K562 (cell line): ENCODE measurements around the gene SYT7. TPM values are rescaled to one million over a fixed set of nuclear protein-coding genes. Genes with fewer than 3 reads are reported as not detected.

Experiments
- ATAC-seq: fragments of 200-7000 bp; cut with Tn5 transposase; 3 replicates; pipeline ENCODE4 v1.9.1; 2020; ENCODE audit warnings: moderate library complexity
- BruUV-seq: library from RNA; stranded (reverse); fragments of 400-500 nt; replicated peaks from 2 replicates; lab custom pipeline; 2021; lab: Mats Ljungman, UMichigan
- CTCF ChIA-PET: fragments of 300-600 bp; formaldehyde crosslinking; extraction: SDS; loops from one replicate; lab custom pipeline; 2021; ENCODE audit warnings: low intra/inter-chr PET ratio; lab: Yijun Ruan, JAX
- POLR2A ChIA-PET: fragments of 300-600, 350-650 bp; sonication (Branson Sonifier 250); formaldehyde crosslinking; extraction: SDS; loops from one replicate; lab custom pipeline; 2021; ENCODE audit warnings: antibody characterized with exemption, inconsistent platforms; lab: Yijun Ruan, JAX
- DNase-seq, 4 experiments: peaks; one replicate each; pipeline versions ENCODE4 v3.0.0 to v3.0.0-alpha.2; 2011 to 2018; ENCODE audit warnings: low spot score in 3 of 4, mixed read lengths in 3 of 4; ENCODE audit errors: extremely low read depth in 1 of 4
- FAIRE-seq: peaks from 2 replicates; lab custom pipeline; 2011; peaks lifted over from hg19 to GRCh38; lab: Jason Lieb, UNC
- H2AFZ ChIP-seq: 2 replicates; pipeline ENCODE4 v1.6.0; 2011; ENCODE audit warnings: low read depth, low read length, control low read depth, inconsistent platforms
- H3K27ac ChIP-seq: fragments of 200-600 bp; 3 replicates; pipeline ENCODE4 v1.8.0; 2011; ENCODE audit warnings: low read depth, mild to moderate bottlenecking, control low read depth, inconsistent platforms, low read length, moderate library complexity, mixed read lengths; ENCODE audit errors: extremely low read depth
- H3K27me3 ChIP-seq, 2 experiments: fragments of 300-600 bp in 1 of 2; 2 replicates in 1 of 2; 3 replicates in 1 of 2; pipeline versions ENCODE4 v1.6.0 to v1.8.0; 2011; ENCODE audit warnings: inconsistent platforms in 2 of 2, low read length in 2 of 2, mild to moderate bottlenecking in 1 of 2, mixed read lengths in 1 of 2, moderate library complexity in 1 of 2; ENCODE audit not compliant: control insufficient read depth in 2 of 2, insufficient read depth in 2 of 2
- H3K36me3 ChIP-seq: fragments of 300-600 bp; 3 replicates; pipeline ENCODE4 v1.8.0; 2011; ENCODE audit warnings: mild to moderate bottlenecking, low read length, inconsistent platforms; ENCODE audit not compliant: control insufficient read depth, insufficient read depth
- H3K4me1 ChIP-seq, 2 experiments: fragments of 200-600 bp in 1 of 2; replicated peaks in 1 of 2; 2 replicates in 1 of 2; 3 replicates in 1 of 2; pipeline versions ENCODE4 v1.5.1 to v1.8.0; 2011; ENCODE audit warnings: inconsistent platforms in 2 of 2, low read length in 2 of 2, mild to moderate bottlenecking in 1 of 2, mixed read lengths in 1 of 2, moderate library complexity in 1 of 2; ENCODE audit not compliant: control insufficient read depth in 2 of 2, insufficient read depth in 2 of 2
- H3K4me2 ChIP-seq: 2 replicates; pipeline ENCODE4 v1.6.1; 2011; ENCODE audit warnings: low read length, control low read depth, inconsistent platforms, mixed read lengths; ENCODE audit not compliant: insufficient read depth
- H3K4me3 ChIP-seq: fragments of 200-600 bp; sonication (generic), shearing (Covaris generic); 2 replicates; pipeline ENCODE4 v1.5.1; 2016; ENCODE audit warnings: control low read depth, inconsistent platforms
- H3K79me2 ChIP-seq: fragments of 200-600 bp; 3 replicates; pipeline ENCODE4 v1.8.0; 2011; ENCODE audit warnings: low read length, inconsistent platforms; ENCODE audit not compliant: control insufficient read depth, insufficient read depth
- H3K9ac ChIP-seq, 2 experiments: 2 replicates each; pipeline versions ENCODE4 v1.6.0 to v1.6.1; 2011; ENCODE audit warnings: low read depth in 2 of 2, low read length in 2 of 2, control low read depth in 1 of 2, inconsistent platforms in 1 of 2, mild to moderate bottlenecking in 1 of 2, mixed read lengths in 1 of 2; ENCODE audit not compliant: insufficient read depth in 1 of 2
- H3K9me1 ChIP-seq: one replicate; pipeline ENCODE4 v1.6.0; 2011; ENCODE audit warnings: inconsistent platforms, mild to moderate bottlenecking, low read length, moderate library complexity; ENCODE audit not compliant: control insufficient read depth, insufficient read depth
- H3K9me3 ChIP-seq: replicated peaks from 2 replicates; pipeline ENCODE4 v1.5.1; 2011; ENCODE audit warnings: low read depth, low read length, inconsistent platforms; ENCODE audit not compliant: control insufficient read depth, insufficient read depth
- H4K20me1 ChIP-seq: replicated peaks from 2 replicates; pipeline ENCODE4 v1.6.1; 2011; ENCODE audit warnings: low read length, inconsistent platforms, mixed read lengths; ENCODE audit not compliant: control insufficient read depth, insufficient read depth
- ELF4 ChIP-seq: fragments of 450-650 bp; formaldehyde crosslinking; IDR thresholded peaks from 2 replicates; pipeline ENCODE4 v1.4.0; 2022; ENCODE audit warnings: missing genetic modification characterization
- GTF2A2 ChIP-seq: IDR thresholded peaks from 2 replicates; pipeline ENCODE4 v1.6.1; 2016; ENCODE audit warnings: mild to moderate bottlenecking, missing genetic modification characterization, missing compliant biosample characterization
- MIER1 ChIP-seq: fragments of 450-650 bp; IDR thresholded peaks from 2 replicates; pipeline ENCODE4 v1.6.1; 2016; ENCODE audit warnings: antibody characterized with exemption, mild to moderate bottlenecking, low read depth
- MTA1 ChIP-seq: fragments of 450-650 bp; IDR thresholded peaks from 2 replicates; pipeline ENCODE4 v1.6.1; 2017; ENCODE audit warnings: borderline replicate concordance
- RBBP5 ChIP-seq: fragments of 200-600 bp; sonication (generic); IDR thresholded peaks from 2 replicates; pipeline ENCODE4 v1.6.1; 2012; ENCODE audit warnings: borderline replicate concordance, mild to moderate bottlenecking, low read length, control low read depth, inconsistent platforms; ENCODE audit not compliant: insufficient read depth, poor library complexity, severe bottlenecking
- RCOR1 ChIP-seq, 2 experiments: IDR thresholded peaks; 2 replicates each; pipeline ENCODE4 v1.6.1; 2012; ENCODE audit warnings: low read depth in 2 of 2, low read length in 2 of 2, borderline replicate concordance in 1 of 2, improper control_type of control experiment in 1 of 2
- RHOXF2B ChIP-seq: fragments of 250-450 bp; sonication (Bioruptor Pico); conservative IDR thresholded peaks from 2 replicates; pipeline ENCODE4 v1.5.1; 2021
- SIN3B ChIP-seq: fragments of 450-650 bp; IDR thresholded peaks from 2 replicates; pipeline ENCODE4 v1.6.1; 2017; ENCODE audit warnings: low read depth, mild to moderate bottlenecking, moderate library complexity
- SMC3 ChIP-seq: conservative IDR thresholded peaks from 2 replicates; pipeline ENCODE4 v1.6.1; 2011; ENCODE audit warnings: low read depth, low read length, improper control_type of control experiment; ENCODE audit not compliant: insufficient read depth
- TARDBP ChIP-seq: fragments of 450-650 bp; IDR thresholded peaks from 2 replicates; pipeline ENCODE4 v1.6.1; 2016
- TBP ChIP-seq: optimal IDR thresholded peaks from 2 replicates; pipeline ENCODE3; 2011; ENCODE audit warnings: low read depth, low read length, improper control_type of control experiment
- ZNF217 ChIP-seq: sonication (generic); formaldehyde crosslinking; IDR thresholded peaks from 2 replicates; pipeline ENCODE4 v1.8.0; 2022; ENCODE audit warnings: mild to moderate bottlenecking, missing genetic modification reagents
- ZNF408 ChIP-seq: fragments of 250-450 bp; sonication (Bioruptor Pico); IDR thresholded peaks from 2 replicates; pipeline ENCODE4 v1.4.0; 2020; ENCODE audit warnings: low read depth, mild to moderate bottlenecking, moderate library complexity
- WGBS: fragments of 100-300 bp; shearing (Covaris generic); methylation state at CpG from one replicate; pipeline ENCODE4 v1.1.6; 2016; ENCODE audit warnings: low coverage, mixed read lengths; ENCODE audit not compliant: insufficient coverage; ENCODE audit errors: missing lambda C conversion rate; 5-methylcytosine and 5-hydroxymethylcytosine counted together
- in situ Hi-C: fragments of 300-500 bp; cut with MboI; formaldehyde crosslinking; loops from 4 replicates; pipeline ENCODE4 v1.15.0; 2018; ENCODE audit warnings: inconsistent platforms, mixed read lengths
- intact Hi-C: fragments of 100-400 bp; cut with micrococcal nuclease; formaldehyde crosslinking; loops from 2 replicates; pipeline ENCODE4 v1.14.2; 2022
- polyA plus RNA-seq, 8 experiments: library from polyadenylated mRNA; depleted of rRNA in 4 of 8; stranded (reverse) in 5 of 8; unstranded in 3 of 8; fragments of >200 nt; fragmentation: Nextera tagmentation in 2 of 8; fragmentation: Illumina TruSeq in 1 of 8; extraction: Ambion mirVana in 2 of 8; extraction: Trizol in 1 of 8; gene quantifications; 2 replicates each; pipeline versions ENCODE4 v1.2.1 to v1.2.3, GENCODE V29; 2011 to 2014; ENCODE audit warnings: inconsistent platforms in 1 of 8, missing spikeins in 1 of 8
- total RNA-seq, 7 experiments: library from RNA; depleted of rRNA in 6 of 7; stranded (reverse); fragments of >200 nt in 6 of 7; fragmentation: Illumina TruSeq in 2 of 7; extraction: Trizol in 2 of 7; gene quantifications; 2 replicates each; pipeline versions ENCODE4 v1.2.1 to v1.2.3, GENCODE V29; 2011 to 2021; ENCODE audit warnings: low replicate concordance in 1 of 7
- TF ChIP-seq, protein P1 (sequence below): fragments of 450-650 bp; IDR thresholded peaks from 2 replicates; pipeline ENCODE4 v1.6.1; 2017; ENCODE audit warnings: antibody characterized with exemption, mild to moderate bottlenecking
- TF ChIP-seq, protein P2 (sequence below): fragments of 450-650 bp; conservative IDR thresholded peaks from 2 replicates; pipeline ENCODE4 v1.6.1; 2016; ENCODE audit warnings: missing genetic modification characterization, low read depth, mild to moderate bottlenecking, control low read depth, missing compliant biosample characterization
- TF ChIP-seq, protein P3 (sequence below): fragments of 450-650 bp; IDR thresholded peaks from 2 replicates; pipeline ENCODE4 v1.6.1; 2016; ENCODE audit warnings: missing biosample characterization, missing genetic modification characterization

Gene SYT7
- total and polyA plus RNA-seq, 9 of the 15 experiments (the other 6 are each of a cell fraction or from before 2014, with no cell fraction given), result 0.01 to 0.51 (median 0.16) TPM; not detected in 1

DNA sequence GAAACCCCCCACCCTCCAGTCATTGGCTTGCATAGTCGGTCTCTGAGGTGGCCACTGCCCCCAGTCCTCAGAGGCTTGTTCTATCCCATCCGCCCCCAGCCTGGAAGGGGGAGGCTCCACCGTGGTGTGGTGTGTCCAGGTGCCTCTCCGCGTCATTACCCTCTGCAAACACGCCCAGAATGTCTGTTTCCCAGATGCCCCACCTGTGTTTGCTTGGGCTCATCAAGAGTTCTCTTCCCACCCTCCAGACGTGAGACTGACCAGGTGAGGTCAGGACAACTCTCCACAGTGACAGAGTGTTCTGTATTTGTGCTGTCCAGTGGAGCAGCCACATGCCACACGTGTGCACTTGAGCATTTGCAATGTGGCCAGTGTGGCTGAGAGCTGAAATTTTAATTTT is 47.5 kb downstream of the SYT7 start:
- no peak overlapping the region for H3K4me2 ChIP-seq
- H3K4me1 ChIP-seq, result peaks cover 0 to 22% of the 10 kb centered on the region in 2 experiments; a peak in 2 of 5 replicates
- no peaks in the 10 kb centered on the region for H3K9me1 ChIP-seq
- no peak for FAIRE-seq
- H3K27me3 ChIP-seq, result peaks cover 23 to 62% of the 10 kb centered on the region in 2 experiments; a peak in 4 of 5 replicates
- no peak overlapping the region for H3K4me3 ChIP-seq
- CTCF ChIA-PET, result no interaction called here
- ATAC-seq, result no peak
- no peaks in the 10 kb centered on the region; the same call in none of the 2 replicates for H4K20me1 ChIP-seq
- H3K9me3 ChIP-seq, result no peaks in the 10 kb centered on the region
- no peak overlapping the region for H3K9ac ChIP-seq
- no peaks in the 10 kb centered on the region for H3K36me3 ChIP-seq
- H2AFZ ChIP-seq, result no peak overlapping the region
- in situ Hi-C loops, result no loop called here
- intact Hi-C loops, result no loop called here
- TF ChIP-seq RHOXF2B (CRISPR knock-in tag) (no peak), ZNF217 (CRISPR knock-in tag) (no peak), MTA1 (no peak), TBP (no peak), TARDBP (no peak), MIER1 (no peak), SIN3B (no peak), ELF4 (no peak), GTF2A2 (tag) (no peak), ZNF408 (CRISPR knock-in tag) (no peak), SMC3 (no peak), RBBP5 (no peak), RCOR1 (IDR thresholded peaks at IDR 0.05; ENCODE audit: borderline replicate concordance in 1 of 2, low read depth in 2 of 2, low read length in 2 of 2) (no peak)
- TF ChIP-seq, protein P1, sequence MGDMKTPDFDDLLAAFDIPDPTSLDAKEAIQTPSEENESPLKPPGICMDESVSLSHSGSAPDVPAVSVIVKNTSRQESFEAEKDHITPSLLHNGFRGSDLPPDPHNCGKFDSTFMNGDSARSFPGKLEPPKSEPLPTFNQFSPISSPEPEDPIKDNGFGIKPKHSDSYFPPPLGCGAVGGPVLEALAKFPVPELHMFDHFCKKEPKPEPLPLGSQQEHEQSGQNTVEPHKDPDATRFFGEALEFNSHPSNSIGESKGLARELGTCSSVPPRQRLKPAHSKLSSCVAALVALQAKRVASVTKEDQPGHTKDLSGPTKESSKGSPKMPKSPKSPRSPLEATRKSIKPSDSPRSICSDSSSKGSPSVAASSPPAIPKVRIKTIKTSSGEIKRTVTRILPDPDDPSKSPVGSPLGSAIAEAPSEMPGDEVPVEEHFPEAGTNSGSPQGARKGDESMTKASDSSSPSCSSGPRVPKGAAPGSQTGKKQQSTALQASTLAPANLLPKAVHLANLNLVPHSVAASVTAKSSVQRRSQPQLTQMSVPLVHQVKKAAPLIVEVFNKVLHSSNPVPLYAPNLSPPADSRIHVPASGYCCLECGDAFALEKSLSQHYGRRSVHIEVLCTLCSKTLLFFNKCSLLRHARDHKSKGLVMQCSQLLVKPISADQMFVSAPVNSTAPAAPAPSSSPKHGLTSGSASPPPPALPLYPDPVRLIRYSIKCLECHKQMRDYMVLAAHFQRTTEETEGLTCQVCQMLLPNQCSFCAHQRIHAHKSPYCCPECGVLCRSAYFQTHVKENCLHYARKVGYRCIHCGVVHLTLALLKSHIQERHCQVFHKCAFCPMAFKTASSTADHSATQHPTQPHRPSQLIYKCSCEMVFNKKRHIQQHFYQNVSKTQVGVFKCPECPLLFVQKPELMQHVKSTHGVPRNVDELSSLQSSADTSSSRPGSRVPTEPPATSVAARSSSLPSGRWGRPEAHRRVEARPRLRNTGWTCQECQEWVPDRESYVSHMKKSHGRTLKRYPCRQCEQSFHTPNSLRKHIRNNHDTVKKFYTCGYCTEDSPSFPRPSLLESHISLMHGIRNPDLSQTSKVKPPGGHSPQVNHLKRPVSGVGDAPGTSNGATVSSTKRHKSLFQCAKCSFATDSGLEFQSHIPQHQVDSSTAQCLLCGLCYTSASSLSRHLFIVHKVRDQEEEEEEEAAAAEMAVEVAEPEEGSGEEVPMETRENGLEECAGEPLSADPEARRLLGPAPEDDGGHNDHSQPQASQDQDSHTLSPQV, result no peak
- TF ChIP-seq, protein P2, sequence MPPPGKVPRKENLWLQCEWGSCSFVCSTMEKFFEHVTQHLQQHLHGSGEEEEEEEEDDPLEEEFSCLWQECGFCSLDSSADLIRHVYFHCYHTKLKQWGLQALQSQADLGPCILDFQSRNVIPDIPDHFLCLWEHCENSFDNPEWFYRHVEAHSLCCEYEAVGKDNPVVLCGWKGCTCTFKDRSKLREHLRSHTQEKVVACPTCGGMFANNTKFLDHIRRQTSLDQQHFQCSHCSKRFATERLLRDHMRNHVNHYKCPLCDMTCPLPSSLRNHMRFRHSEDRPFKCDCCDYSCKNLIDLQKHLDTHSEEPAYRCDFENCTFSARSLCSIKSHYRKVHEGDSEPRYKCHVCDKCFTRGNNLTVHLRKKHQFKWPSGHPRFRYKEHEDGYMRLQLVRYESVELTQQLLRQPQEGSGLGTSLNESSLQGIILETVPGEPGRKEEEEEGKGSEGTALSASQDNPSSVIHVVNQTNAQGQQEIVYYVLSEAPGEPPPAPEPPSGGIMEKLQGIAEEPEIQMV, result no peak
- TF ChIP-seq, protein P3, sequence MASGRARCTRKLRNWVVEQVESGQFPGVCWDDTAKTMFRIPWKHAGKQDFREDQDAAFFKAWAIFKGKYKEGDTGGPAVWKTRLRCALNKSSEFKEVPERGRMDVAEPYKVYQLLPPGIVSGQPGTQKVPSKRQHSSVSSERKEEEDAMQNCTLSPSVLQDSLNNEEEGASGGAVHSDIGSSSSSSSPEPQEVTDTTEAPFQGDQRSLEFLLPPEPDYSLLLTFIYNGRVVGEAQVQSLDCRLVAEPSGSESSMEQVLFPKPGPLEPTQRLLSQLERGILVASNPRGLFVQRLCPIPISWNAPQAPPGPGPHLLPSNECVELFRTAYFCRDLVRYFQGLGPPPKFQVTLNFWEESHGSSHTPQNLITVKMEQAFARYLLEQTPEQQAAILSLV (tag), result no peak
- BruUV-seq, result no TSS peak
- POLR2A ChIA-PET, result interaction anchor here (1.2 kb wide), 1 partner anchor 58 kb away, joined by 3 read pairs; no protein-coding TSS in a partner anchor
- H3K79me2 ChIP-seq, result no peaks in the 10 kb centered on the region
- WGBS, result under 1% methylated on average over 8 of the region's 8 CpGs
- H3K27ac ChIP-seq, result no peak overlapping the region
- DNase-seq, result no peak
